ENCODE measurements around the gene SERPINA12. TPM values are rescaled to one million over a fixed set of nuclear protein-coding genes. Genes with fewer than 3 reads are reported as not detected.

The SERPINA12 gene
- total RNA-seq, 1 donor from 2014 or later: not detected

DNA sequence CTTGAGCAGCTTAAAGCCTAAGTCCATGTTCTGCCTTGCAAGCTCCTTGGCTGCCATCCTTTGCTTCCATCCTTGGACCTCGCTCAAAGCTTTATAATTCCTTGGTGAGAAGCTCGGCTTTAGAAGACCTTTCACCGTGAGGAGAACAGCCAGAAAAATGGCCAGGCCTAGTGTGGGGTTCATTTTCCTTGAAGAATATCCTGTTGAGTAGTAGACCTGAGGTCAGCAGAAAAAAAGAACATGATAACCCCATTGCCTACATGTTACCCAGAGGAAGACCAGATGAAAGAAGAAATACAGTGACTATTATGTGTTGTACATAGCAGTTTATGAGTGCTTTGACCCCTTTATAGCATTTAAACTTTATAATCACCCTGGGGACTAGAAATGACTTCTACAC, 11.1 kb downstream of the SERPINA12 start:
- no peaks in the 10 kb centered on the region for H3K36me3 Mint-ChIP-seq (ENCODE audit: unreplicated experiment)
- peaks cover 2% of the 10 kb centered on the region for H3K27me3 Mint-ChIP-seq (ENCODE audit: unreplicated experiment)
- H3K4me1 Mint-ChIP-seq (ENCODE audit: low read depth, unreplicated experiment): no peaks in the 10 kb centered on the region
- TF ChIP-seq, protein P1, sequence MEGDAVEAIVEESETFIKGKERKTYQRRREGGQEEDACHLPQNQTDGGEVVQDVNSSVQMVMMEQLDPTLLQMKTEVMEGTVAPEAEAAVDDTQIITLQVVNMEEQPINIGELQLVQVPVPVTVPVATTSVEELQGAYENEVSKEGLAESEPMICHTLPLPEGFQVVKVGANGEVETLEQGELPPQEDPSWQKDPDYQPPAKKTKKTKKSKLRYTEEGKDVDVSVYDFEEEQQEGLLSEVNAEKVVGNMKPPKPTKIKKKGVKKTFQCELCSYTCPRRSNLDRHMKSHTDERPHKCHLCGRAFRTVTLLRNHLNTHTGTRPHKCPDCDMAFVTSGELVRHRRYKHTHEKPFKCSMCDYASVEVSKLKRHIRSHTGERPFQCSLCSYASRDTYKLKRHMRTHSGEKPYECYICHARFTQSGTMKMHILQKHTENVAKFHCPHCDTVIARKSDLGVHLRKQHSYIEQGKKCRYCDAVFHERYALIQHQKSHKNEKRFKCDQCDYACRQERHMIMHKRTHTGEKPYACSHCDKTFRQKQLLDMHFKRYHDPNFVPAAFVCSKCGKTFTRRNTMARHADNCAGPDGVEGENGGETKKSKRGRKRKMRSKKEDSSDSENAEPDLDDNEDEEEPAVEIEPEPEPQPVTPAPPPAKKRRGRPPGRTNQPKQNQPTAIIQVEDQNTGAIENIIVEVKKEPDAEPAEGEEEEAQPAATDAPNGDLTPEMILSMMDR (IDR thresholded peaks at IDR 0.05; ENCODE audit: partially characterized antibody, unreplicated experiment): no peak
- no peak overlapping the region for H3K27ac Mint-ChIP-seq (ENCODE audit: unreplicated experiment)
- H3K9me3 Mint-ChIP-seq (ENCODE audit: unreplicated experiment): no peaks in the 10 kb centered on the region
- H3K4me3 Mint-ChIP-seq (ENCODE audit: unreplicated experiment): no peak overlapping the region
- no peak for DNase-seq

DNA sequence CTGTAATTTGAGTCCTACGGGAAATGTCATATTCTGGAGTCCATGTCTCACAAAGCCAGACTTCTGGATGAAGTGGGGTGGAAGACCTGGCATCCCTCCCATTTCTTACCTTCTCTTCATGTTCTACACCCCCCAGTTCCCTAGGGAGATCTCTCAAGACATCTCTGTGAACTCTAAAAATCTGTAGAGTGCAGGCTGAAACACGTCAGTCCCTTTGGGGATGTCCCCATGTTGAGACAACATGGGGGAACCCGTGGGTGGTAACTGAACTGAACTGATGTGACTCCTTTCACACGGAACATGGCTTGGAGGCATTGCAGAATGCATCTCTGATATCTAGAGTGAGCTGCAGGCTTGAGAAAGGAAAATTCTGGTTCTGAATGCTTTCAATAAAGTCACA, 15.2 kb downstream of the SERPINA12 start:
- no peak overlapping the region for H3K27ac Mint-ChIP-seq (ENCODE audit: unreplicated experiment)
- no peaks in the 10 kb centered on the region for H3K4me1 Mint-ChIP-seq (ENCODE audit: low read depth, unreplicated experiment)
- H3K36me3 Mint-ChIP-seq (ENCODE audit: unreplicated experiment): no peaks in the 10 kb centered on the region
- peaks cover under 1% of the 10 kb centered on the region for H3K9me3 Mint-ChIP-seq (ENCODE audit: unreplicated experiment)
- peaks cover 1% of the 10 kb centered on the region for H3K27me3 Mint-ChIP-seq (ENCODE audit: unreplicated experiment)
- H3K4me3 Mint-ChIP-seq (ENCODE audit: unreplicated experiment): no peak overlapping the region
- DNase-seq: no peak
- TF ChIP-seq, protein P1 (IDR thresholded peaks at IDR 0.05; ENCODE audit: partially characterized antibody, unreplicated experiment): no peak

DNA sequence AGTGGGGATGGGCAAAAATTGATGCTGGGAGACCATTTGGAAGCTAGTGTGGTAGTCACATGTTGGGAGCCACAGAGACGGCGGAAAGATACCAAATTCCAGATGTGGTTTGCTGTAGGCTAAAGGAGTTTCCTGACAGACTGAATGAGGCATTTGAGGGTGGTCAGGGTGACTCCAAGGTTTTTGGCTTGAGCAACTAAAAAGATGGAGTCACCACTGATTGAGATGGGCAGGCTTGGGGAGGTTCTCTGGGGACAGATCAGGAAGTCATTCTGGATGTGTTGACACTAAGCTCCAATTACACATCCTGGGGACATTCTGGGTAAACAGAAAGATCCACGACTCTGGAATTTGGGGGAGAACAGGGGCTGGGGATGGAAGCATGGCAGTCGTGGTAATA, 17.8 kb downstream of the SERPINA12 start:
- no peaks in the 10 kb centered on the region for H3K4me1 Mint-ChIP-seq (ENCODE audit: low read depth, unreplicated experiment)
- H3K36me3 Mint-ChIP-seq (ENCODE audit: unreplicated experiment): no peaks in the 10 kb centered on the region
- H3K4me3 Mint-ChIP-seq (ENCODE audit: unreplicated experiment): no peak overlapping the region
- TF ChIP-seq, protein P1 (IDR thresholded peaks at IDR 0.05; ENCODE audit: partially characterized antibody, unreplicated experiment): no peak
- DNase-seq: no peak
- H3K9me3 Mint-ChIP-seq (ENCODE audit: unreplicated experiment): peaks cover 2% of the 10 kb centered on the region
- H3K27me3 Mint-ChIP-seq (ENCODE audit: unreplicated experiment): peaks cover 3% of the 10 kb centered on the region
- no peak overlapping the region for H3K27ac Mint-ChIP-seq (ENCODE audit: unreplicated experiment)

DNA sequence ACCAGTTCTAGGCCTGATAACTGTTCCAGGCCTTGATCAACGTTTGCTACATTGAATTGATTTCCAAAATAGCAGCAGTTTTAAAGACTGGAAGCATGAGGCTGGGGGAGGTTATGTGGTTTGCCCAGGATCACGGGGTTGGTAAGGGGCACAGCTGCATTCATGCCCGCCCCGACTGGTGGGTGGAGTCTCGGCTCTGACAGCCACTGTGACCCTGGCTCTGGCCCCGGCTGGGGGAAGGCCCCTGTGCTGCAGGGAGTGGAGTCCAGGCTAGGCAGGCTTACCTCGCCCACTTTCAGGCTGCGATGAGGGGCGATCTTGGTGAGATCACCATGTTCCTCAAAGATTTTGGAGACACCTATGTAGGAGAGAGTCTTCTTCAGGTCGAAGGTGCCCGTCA, 19.9 kb downstream of the SERPINA12 start:
- H3K4me3 Mint-ChIP-seq (ENCODE audit: unreplicated experiment): no peak overlapping the region
- no peaks in the 10 kb centered on the region for H3K36me3 Mint-ChIP-seq (ENCODE audit: unreplicated experiment)

DNA sequence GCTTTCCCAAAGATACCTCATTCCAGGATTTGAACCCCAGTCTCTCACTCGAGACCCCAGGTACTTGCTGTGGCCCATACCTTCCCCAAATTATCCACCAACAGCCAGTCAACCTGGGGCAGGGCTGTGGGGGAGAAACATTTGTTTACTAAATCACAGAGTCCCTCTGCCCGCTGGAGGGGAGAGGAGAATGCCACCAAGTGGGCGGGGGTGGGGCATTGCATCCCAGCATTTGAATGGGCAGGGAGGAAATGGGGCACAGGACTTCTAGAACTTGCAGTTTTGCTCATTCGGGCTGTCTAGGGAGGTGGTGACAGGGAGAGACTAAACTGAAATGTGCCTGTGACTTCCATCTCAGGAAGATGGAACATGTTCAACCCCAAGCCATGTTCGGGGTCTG, 22.4 kb downstream of the SERPINA12 start:
- TF ChIP-seq, protein P1 (IDR thresholded peaks at IDR 0.05; ENCODE audit: partially characterized antibody, unreplicated experiment): no peak
- Mint-ChIP-seq H3K4me1 (ENCODE audit: low read depth, unreplicated experiment) (peaks cover 5% of the 10 kb centered on the region), H3K4me3 (ENCODE audit: unreplicated experiment) (no peak overlapping the region), H3K9me3 (ENCODE audit: unreplicated experiment) (peaks cover 2% of the 10 kb centered on the region), H3K36me3 (ENCODE audit: unreplicated experiment) (no peaks in the 10 kb centered on the region), H3K27ac (ENCODE audit: unreplicated experiment) (no peak overlapping the region), H3K27me3 (ENCODE audit: unreplicated experiment) (peaks cover 13% of the 10 kb centered on the region)
- no peak for DNase-seq

More for the DNA sequence above, 19.9 kb downstream of the SERPINA12 start:
- Mint-ChIP-seq H3K27ac (ENCODE audit: unreplicated experiment) (no peak overlapping the region), H3K9me3 (ENCODE audit: unreplicated experiment) (peaks cover 2% of the 10 kb centered on the region), H3K27me3 (ENCODE audit: unreplicated experiment) (peaks cover 9% of the 10 kb centered on the region), H3K4me1 (ENCODE audit: low read depth, unreplicated experiment) (peaks cover 5% of the 10 kb centered on the region)
- DNase-seq: no peak
- TF ChIP-seq, protein P1 (IDR thresholded peaks at IDR 0.05; ENCODE audit: partially characterized antibody, unreplicated experiment): no peak

Measured in glutamatergic neuron (in vitro differentiated cells).